Omental fat pad (tissue), 4 donors: ENCODE measurements around the gene PLXNA1. TPM values are rescaled to one million over a fixed set of nuclear protein-coding genes. Genes with fewer than 3 reads are reported as not detected.

Experiments
- ATAC-seq: fragments of 150-250 bp; one replicate; pipeline ENCODE4 v1.9.1; 2016; ENCODE audit warnings: mild to moderate bottlenecking, moderate library complexity; ENCODE audit not compliant: low FRiP score
- DNase-seq: peaks from one replicate; pipeline ENCODE4 v3.0.0-alpha.2; 2019; ENCODE audit warnings: low spot score
- CTCF ChIP-seq, 3 donors: fragments of 450-650 bp; IDR thresholded peaks; one replicate each; pipeline ENCODE4 v1.5.1; 2016 to 2017; ENCODE audit warnings: antibody characterized with exemption in 3 of 3, mild to moderate bottlenecking in 3 of 3, moderate library complexity in 2 of 3
- total RNA-seq, 4 donors: library from RNA; depleted of rRNA; stranded (reverse); fragments of >200 nt; gene quantifications; one replicate each; pipeline ENCODE4 v1.1.0, GENCODE V29; 2016

Gene PLXNA1
- total RNA-seq, 4 donors from 2014 or later: 21.7 to 56.4 (median 37.3) TPM

GRCh38 chr3:126995926-126996512 is 13.1 kb downstream of the PLXNA1 start:
- ATAC-seq: no peak
- DNase-seq: no peak
- TF ChIP-seq CTCF (IDR thresholded peaks at IDR 0.05): no peak

- DNase-seq (no peak), ATAC-seq (no peak)
- no peak for TF ChIP-seq CTCF (IDR thresholded peaks at IDR 0.05)
Observed at GRCh38 chr3:126996905-126997304, 14.0 kb downstream of the PLXNA1 start.

- no peak for ATAC-seq
- DNase-seq: no peak
- no peak for TF ChIP-seq CTCF (IDR thresholded peaks at IDR 0.05)
Observed at GRCh38 chr3:126997455-126998038, 14.6 kb downstream of the PLXNA1 start.

GRCh38 chr3:126998320-126998719 is 15.4 kb downstream of the PLXNA1 start:
- DNase-seq (no peak), ATAC-seq (no peak)
- no peak for TF ChIP-seq CTCF (IDR thresholded peaks at IDR 0.05)

- ATAC-seq (no peak), DNase-seq (no peak)
- no peak for TF ChIP-seq CTCF (IDR thresholded peaks at IDR 0.05)
Observed at GRCh38 chr3:126998728-126999127, 15.8 kb downstream of the PLXNA1 start.

- DNase-seq (no peak), ATAC-seq (no peak)
- no peak for TF ChIP-seq CTCF (IDR thresholded peaks at IDR 0.05)
Observed at GRCh38 chr3:126999383-126999782, 16.5 kb downstream of the PLXNA1 start.

- no peak for TF ChIP-seq CTCF (IDR thresholded peaks at IDR 0.05)
- no peak for DNase-seq
- ATAC-seq: no peak
Observed at GRCh38 chr3:127000119-127000518, 17.2 kb downstream of the PLXNA1 start.
